CD4-positive, alpha-beta T cell treated with Interleukin-17A for 1 hour (primary cell): ENCODE data around the gene FGF19.
"Not testable (repeated sequence)": the region's sequence is repeated elsewhere in the genome, so short reads cannot be mapped to it uniquely, and the experiment has no call there.

Source experiments
- DNase-seq: peaks from one replicate; pipeline ENCODE4 v3.0.0-alpha.2; 2020

Gene FGF19

DNA sequence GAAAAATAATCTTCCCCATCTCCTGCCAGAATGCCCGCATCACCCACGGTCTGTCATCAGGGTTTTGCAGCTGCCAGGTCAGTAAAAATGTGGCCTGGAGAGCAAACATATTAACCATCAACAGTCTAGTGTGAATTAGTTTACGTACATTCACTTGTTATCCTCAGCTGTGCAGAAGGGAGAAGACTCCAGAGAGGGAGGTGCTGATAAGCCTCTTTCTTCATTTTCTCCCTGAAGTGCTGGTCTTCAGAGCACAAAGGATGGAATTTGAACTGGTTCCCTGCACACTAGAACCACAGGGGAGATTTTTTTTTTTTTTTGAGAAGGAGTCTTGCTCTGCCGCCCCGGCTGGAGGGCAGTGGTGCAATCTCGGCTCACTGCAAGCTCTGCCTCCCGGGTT, 8.2 kb downstream of the FGF19 start:
- DNase-seq: no peak

DNA sequence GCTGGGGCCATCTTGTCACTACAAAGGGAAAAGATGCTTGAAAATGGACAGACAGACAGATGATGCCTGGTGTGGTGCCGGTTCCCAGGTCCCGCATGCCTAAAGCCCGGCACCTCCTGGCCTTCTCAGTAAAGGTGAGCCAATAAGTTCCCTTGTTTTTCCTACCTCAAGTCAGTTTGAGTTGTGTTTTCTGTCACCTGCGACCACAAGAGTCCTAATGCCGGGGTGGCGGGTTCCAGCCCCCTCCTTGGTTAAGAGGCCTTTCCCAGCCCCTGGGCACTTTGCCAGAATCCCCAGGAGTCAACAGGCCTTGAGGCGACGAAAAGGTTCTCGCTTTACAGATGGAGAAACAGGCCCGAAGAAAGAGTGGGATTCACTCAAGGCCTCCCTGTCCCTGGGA, 9.0 kb downstream of the FGF19 start:
- DNase-seq: no peak

DNA sequence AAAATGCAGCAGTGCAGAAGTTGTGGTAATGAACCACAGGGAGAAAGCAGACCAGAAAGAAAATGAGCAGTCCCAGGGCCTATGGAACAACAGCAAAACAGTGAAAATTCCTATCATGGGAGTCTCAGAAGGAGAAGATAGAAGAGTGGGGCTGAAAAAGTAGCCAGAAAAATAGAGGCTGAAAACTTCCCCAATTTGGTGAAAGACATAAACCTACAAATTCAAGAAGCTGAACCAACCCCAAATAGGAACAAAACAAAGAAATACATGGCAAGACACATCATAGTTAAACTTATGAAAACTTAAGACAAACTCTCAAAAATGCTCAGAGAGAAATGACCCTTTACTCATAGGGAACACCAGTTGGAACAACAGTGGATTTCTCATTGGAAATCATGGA, 11.4 kb downstream of the FGF19 start:
- DNase-seq: no peak

DNA sequence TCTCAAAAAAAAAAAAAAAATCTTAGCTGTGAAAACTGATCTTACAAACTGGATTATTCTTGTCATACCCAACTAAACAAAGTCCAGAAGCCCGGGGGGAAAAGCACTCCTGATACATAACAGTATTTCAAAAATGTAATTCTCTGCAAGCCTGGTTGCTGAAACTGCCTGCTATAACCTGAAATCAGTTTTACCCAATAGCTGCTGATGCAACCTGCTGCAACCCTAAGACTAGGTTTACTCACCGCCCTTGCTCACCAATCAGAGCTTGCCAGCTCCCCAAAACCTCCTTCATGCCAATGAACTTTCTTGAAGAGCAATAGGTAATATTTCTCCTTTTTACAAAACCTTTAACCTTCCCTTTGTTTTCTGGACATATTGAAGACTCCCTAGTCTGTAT, 12.4 kb downstream of the FGF19 start:
- DNase-seq: no peak

DNA sequence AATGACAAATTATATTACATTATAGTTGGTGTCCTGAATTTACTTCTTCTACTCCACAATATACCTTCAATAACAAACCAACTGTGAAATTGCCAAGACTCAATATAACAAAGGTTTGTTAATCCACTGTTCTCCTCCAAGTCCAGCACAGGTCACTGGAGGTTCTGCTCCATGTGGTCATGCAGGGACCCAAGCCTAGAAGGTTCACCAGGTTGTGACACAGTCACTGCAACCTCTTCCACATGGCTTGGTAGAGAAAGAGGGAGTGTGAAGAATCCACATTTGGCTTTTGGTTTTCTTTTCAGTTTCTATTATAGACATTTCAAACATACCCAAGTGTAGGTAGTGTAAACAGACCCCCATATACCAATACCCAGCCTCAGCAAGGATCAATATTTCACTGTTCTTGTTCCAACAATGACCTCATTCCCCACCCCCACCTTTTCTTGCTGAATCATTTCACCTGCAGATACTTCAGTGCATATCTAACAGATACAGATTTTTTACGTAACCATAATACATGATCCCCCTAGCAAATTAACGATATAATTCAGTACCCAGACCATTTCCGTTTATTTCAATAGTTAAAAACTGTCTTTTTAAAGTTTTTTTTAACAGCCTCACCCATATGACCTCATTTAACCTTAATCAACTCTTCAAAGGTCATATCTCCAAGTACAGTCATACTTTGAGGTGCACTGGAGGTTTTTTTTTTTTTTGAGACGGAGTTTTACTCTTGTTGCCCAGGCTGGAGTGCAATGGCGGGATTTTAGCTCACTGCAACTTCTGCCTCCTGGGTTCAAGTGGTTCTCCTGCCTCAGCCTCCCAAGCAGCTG, 14.1 kb downstream of the FGF19 start:
- DNase-seq: no peak

DNA sequence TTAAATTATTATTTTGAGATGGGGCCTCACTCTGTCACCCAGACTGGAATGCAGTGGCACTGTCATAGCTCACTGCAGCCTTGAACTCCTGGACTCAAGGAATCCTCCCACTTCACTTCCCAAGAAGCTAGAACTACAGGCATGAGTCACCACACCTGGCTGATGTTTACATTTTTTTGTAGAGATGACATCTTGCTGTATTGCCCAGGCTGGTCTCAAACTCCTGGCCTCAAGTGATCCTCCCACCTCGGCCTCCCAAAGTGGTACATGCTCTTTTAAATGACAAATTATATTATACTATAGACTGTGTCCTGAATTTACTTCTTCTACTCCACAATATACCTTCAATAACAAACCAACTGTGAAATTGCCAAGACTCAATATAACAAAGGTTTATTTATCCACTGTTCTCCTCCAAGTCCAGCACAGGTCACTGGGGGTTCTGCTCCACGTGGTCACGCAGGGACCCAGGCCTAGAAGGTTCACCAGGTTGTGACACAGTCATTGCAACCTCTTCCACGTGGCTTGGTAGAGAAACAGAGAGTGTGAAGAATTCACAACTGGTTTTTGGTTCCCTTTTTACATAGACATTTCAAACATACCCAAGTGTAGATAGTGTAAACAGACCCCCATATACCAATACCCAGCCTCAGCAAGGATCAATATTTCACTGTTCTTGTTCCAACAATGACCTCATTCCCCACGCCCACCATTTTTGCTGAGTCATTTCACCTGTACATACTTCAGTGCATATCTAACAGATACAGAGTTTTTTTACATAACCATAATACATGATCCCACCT, 15.7 kb downstream of the FGF19 start:
- DNase-seq: not testable (repeated sequence)

DNA sequence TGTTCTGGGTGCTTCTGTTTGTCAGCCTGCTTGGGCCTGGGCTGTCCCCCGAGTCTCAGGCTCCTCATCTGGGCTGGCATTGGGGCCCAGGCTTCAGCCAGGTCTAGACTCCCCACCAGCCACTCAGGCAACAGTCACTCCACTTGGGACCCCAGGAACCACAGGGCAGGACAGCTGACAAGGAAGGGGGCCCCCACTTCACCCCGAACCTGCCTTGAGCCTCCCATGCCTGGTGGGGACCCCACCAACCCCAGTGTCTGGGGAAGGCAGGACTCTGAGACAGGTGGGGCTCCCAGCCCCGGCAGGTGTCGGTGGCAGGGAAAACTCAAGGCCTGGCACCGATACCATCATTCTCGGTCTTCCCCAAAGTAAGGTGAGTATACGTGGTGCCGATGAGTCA, 17.0 kb downstream of the FGF19 start:
- no peak for DNase-seq

DNA sequence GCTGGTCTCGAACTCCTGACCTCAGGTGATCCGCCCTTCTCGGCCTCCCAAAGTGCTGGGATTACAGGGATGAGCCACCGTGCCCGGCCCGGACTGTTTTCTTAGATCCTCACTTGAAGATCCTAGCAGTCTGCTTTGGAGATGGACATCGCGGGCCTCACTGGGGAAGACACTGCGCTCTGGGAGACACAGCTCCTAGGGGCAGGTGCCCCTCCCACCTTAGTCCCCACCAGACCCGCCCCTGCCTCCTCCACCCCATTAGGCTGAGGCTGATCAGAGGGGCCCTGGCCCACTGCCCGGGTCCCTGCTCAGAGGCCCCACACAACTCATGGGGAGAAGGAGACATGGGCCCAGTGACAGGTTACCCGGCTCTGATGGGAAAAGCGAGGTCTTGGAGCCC, 17.4 kb downstream of the FGF19 start:
- no peak for DNase-seq

DNA sequence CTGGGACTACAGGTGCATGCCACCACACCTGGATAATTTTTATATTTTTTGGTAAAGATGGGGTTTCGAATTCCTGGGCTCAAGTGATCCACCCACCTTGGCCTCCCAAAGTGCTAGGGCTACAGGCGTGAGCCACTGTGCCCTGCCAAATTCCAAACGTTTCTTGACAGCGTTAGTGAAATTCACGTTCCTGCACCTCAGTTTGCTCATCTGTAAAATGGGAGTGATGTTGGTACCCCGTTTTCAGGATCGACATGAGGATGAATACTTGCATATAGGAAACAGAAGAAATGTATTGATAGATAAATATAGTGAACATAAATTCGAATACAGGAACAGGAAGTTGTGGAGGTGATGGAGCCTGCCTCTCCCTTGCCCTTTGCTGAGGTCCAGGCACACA, 18.5 kb downstream of the FGF19 start:
- no peak for DNase-seq

DNA sequence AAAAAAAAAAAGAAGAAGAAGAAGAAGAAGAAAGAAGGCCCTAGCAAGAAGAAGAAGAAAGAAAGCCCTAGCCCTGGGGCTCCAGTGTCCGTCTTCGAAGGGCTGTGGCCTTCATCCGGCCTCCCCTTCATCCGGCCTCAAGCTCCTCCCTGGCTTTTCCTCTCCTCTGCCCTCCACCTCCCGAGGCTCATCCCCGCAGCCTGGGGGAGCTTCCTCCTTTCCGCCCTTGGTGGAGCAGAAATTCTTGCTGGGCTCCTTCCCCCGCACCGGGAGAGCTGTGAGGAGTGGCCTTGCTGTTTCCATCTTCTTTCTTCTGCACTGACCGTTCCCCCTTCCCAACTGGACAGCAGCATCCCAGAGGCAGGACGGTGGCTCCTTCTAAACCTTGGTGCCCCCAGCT, 19.2 kb downstream of the FGF19 start:
- DNase-seq: no peak

DNA sequence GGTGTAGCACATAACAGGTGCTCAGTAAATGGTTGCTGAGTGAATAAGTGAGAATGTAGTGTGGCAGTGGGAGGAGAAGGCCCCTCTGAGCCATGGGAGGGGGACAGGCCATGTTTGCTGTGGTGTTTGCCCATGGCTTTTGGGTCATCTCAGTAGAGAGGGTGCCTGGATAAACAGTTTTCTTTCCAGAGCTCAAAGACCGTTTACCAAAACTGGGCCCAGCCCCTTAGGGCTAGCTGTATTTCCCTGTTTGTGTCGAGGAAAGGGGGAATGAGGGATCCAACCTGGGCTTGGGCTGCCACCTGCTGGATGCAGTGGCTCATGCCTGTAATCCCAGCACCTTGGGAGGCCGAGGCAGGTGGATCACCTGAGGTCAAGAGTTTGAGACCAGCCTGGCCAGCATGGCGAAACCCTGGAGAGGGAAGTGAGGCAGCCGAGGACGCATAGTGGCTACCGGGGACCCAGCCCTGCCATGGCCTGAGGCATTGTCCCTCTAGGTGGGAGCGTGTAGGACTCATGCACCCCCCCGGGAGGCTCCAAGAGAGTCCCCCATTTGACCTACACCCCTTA, 20.0 kb downstream of the FGF19 start:
- DNase-seq: no peak

DNA sequence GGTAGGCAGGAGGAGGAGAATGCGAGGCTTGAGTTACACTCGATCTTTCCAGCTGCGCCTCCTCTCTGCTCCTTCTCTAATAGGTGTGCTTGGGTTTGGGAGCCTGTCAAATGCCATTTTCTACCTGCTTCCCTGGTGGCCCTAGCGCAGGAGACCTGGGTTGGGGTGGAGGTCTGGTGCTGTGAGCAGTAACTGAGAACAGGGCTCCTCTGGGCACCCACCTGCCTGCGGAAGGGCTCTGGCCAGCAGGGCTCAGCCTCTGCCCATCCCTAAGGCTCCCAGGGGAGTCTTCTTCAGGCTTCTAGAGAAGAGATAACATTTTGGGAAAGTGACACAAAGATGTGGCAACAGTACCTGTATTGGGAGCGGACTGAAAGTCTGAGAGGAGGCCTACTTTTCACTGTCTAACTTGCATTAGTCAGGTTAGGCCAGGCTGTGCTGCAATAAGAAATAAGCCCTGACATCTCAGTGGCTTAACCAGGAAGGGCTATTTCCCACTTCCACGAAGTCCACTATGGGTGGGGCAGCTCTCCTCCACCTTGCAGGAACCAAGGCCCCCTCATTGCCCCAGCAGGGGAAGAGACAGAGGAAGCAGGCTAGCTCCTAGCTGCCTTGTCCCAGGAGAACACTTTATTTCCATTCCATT, 21.0 kb downstream of the FGF19 start:
- DNase-seq: no peak

DNA sequence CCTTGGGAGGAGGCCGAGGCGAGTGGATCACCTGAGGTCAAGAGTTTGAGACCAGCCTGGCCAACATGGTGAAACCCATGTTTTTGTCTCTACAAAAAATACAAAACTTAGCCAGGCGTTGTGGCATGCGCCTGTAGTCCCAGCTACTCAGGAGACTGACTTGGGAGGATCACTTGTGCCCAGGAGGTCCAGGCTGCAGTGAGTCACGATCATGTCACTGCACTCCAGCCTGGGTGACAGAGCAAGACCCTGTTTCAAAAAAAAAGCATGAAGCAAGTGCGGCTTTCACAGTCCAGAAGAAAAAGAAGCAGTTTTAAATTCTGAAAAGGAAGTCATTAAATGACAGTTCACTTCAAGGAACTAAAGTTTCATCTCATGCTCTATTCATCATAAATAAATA, 21.6 kb downstream of the FGF19 start:
- no peak for DNase-seq

DNA sequence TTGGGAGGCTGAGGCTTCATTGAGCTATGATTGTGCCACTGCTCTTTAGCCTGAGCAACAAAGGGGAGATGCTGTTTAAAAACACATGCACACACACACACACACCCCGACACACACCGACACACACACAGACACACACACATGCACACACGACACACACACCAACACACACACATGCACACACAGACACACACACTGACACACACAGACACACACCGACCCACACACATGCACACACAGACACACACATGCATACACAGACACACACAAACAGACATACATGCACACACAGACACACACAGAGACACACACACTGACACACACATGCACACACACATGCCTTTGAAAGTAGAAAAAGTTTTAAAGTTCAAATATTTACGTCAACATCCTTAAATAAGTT, 23.1 kb downstream of the FGF19 start:
- no peak for DNase-seq

DNA sequence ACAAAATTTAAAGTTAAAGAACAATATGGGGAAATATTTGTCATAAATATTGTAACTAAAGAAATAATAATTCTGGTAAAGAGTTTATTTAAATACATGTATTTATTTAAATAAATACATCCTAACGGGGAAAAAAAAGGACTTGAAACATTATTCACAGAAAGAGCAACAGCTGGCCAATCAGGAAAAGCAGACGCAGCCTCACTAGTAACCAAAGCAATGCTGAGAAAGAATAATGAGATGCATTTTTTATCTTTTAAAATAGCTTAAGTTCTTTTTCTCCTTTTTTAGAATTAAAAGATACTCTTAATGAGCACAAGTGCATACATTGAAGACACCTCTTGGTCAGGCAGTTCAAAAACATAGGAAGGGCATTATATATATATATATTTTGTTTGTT, 26.1 kb downstream of the FGF19 start:
- no peak for DNase-seq

DNA sequence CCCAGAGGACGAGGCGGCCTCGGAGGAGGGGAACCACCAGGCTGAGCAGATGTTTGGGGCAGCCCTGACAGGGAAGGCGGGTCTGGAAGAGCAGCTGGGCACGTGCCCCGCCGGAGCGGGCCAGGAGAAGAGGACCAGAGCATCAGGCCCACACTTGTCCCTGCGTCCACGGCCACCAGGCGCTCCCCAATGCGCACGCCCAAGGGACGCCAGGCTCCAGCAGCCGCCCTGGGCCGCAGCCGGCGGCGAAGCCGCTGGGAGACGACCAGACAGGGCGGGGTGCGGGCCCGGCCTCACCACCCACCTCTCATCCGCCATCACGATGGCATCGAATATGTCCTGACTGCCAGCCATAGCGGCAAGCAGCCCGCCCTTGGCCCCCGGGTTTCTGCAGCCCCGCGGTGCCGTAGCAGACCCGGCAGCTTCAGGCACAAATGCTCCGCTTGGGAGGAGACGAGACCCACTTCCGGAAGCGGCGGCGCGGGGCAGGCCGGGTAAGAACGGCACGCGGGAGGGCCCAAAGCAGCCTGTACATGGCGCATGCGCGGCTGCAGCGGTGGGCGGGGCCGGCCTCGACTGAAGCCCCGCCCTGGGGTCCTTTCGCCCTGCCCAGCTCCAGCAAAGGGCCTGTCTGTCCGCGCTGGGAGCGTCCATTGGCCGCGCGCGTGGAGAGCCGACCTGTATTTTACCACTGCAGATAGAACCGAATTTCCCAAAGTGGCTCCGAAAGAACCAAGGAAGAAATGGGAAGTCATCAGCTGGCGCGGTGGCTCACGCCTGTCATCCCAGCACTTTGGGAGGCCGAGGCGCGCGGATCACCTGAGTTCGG, 28.7 kb downstream of the FGF19 start, which contains the start of gene LTO1:
Gene LTO1, minus strand, starts transcription at position 468 of the 829 bp plus-strand sequence. Its CDS starts 114 bp downstream, at position 354.
- DNase-seq: peak; percentile 93

DNA sequence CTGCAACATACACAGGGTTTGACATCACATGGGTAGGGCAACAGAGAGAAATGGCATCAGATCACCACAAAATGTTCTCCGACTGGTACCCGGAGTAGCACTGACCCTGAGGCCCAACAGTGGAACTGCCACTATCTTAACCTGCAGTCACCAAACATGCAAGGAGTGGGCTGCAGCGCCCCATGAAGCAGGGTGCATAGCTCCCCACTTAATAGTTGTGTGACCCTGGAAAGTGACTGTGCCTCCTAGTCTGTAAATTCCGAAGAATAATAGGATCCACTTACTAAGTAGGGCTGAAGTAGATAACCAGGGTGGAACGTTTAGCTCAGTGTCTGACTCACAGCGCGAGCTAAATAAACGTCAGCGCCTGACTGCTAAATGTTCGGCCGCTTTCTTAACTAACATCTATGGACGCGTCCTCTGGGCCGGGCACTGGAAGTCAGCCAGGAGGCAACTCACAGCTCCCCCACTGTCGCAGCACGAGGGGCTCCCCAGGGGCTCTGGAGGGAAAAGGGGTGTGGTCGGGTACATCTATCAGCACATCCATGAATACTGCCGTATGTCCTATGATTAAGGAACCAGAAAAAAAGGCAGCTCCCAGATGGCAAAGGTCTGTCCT, 29.4 kb downstream of the FGF19 start:
- DNase-seq: no peak

DNA sequence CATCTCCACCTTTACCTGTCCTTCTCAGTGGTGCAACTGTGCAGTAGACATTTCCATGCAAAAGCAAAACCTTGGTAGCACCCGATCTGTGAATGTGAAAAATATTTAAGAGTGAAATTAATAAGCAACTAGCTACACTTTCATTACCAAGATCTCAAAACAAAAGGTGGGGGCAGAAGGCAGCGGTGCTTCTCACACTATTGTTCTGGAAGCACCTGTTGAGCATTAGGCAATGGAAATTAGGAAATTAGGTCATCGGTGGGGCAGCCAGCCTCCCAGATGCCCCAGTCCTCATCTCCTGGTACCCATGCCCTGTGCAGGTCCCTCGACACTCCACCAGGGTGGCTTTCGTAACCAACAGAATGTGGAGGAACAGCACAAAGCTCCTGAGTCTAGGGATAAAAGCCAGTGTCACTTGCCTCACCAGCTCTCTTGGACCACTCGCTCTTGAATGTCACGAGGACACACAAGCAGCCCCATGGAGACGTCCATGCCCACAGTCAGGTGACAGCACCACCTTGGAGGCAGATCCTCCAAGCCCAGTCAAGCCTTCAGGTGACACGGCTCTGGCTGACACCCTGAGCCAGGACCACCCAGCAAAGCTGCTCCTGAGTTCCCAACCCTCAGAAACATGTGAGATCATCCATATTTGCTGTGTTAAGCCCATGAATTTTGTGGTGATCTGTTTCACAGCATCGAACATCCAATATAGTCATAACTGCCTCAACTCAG, 31.9 kb downstream of the FGF19 start:
- DNase-seq: no peak

DNA sequence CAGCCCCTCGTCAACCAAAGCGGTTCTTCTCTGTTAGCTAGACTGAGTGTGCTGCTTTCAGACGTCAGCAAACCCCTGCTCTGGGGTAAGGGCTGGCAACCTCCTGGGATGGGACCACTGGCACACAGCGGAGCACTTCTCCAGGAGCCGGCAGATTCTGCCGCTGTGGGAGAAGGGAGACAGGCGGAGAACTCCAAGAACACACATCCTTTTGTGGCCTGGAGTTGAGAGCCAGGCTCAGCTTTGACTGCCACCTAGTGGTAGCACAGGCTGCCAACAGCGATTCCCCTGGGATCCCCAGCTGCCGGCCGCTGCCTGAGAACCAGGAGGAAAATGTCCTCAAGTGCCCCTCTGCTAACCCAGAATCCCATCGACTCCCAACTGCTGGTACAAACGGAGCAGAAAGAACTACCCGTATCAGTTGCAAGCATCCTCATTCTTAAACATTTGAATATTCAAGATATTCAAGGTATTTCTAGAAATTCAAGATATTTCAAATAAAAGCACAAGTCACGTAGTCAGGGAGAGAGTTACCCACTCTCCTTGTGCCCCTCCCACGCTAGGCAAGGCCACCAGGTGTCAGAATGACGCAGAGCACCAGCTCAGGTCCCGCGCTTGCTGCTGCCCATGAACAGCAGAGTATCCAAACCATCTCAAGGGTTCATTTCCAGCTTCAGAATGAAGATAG, 33.5 kb downstream of the FGF19 start:
- DNase-seq: peak; percentile 62

DNA sequence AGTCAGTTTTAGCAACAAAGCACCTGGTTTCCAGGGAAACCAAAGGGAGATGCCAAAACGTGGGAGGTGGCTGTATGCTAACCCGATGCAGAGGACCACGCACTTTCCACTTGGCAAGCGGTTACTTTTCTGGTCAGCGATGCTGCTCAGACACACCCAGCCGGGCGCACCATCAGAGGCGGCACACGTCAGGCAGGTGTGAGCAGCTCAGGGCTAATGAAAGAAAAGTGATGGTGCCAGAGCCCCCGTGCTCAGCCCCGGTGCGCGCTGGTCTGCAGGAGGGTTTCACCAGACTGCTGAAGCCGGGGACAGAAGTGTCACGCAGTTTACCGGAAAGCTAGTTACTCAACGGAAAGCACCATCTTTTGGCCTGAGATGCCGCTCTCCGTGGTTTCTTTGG, 34.3 kb downstream of the FGF19 start:
- DNase-seq: no peak
